Astrocyte (in vitro differentiated cells and primary cell): ENCODE measurements around the gene ALPK3. TPM values are rescaled to one million over a fixed set of nuclear protein-coding genes. Genes with fewer than 3 reads are reported as not detected.

Experiments used
- DNase-seq: peaks from one replicate; pipeline ENCODE4 v3.0.0-alpha.2; 2010; ENCODE audit warnings: low read depth
- FAIRE-seq: peaks from 2 replicates; lab custom pipeline; 2011; peaks lifted over from hg19 to GRCh38; lab: Jason Lieb, UNC
- H2AFZ ChIP-seq: 2 replicates; pipeline ENCODE4 v1.6.0; 2012; ENCODE audit warnings: low read depth, low read length, inconsistent platforms
- H3K27ac ChIP-seq: 2 replicates; pipeline ENCODE4 v1.5.1; 2011; ENCODE audit warnings: low read depth, low read length, inconsistent platforms
- H3K27me3 ChIP-seq: 2 replicates; pipeline ENCODE4 v1.6.0; 2011; ENCODE audit warnings: low read length, inconsistent platforms; ENCODE audit not compliant: insufficient read depth
- H3K36me3 ChIP-seq: 2 replicates; pipeline ENCODE4 v1.5.1; 2011; ENCODE audit warnings: low read length, inconsistent platforms; ENCODE audit not compliant: insufficient read depth
- H3K4me1 ChIP-seq: 2 replicates; pipeline ENCODE4 v1.5.1; 2011; ENCODE audit warnings: low read length, inconsistent platforms; ENCODE audit not compliant: insufficient read depth
- H3K4me2 ChIP-seq: 2 replicates; pipeline ENCODE4 v1.6.0; 2012; ENCODE audit warnings: low read length, inconsistent platforms
- H3K4me3 ChIP-seq: 2 replicates; pipeline ENCODE4 v1.5.1; 2011; ENCODE audit warnings: low read depth, mild to moderate bottlenecking, low read length, inconsistent platforms; ENCODE audit not compliant: insufficient read depth
- H3K79me2 ChIP-seq: 2 replicates; pipeline ENCODE4 v1.6.0; 2012; ENCODE audit warnings: mild to moderate bottlenecking, low read length, inconsistent platforms; ENCODE audit not compliant: insufficient read depth
- H3K9ac ChIP-seq: 2 replicates; pipeline ENCODE4 v1.6.0; 2012; ENCODE audit warnings: mild to moderate bottlenecking, low read length, inconsistent platforms
- H3K9me3 ChIP-seq: 2 replicates; pipeline ENCODE4 v1.5.1; 2012; ENCODE audit warnings: low read depth, mild to moderate bottlenecking, low read length, inconsistent platforms; ENCODE audit not compliant: insufficient read depth
- H4K20me1 ChIP-seq: 2 replicates; pipeline ENCODE4 v1.6.0; 2012; ENCODE audit warnings: low read length, inconsistent platforms; ENCODE audit not compliant: insufficient read depth
- H3K27ac Mint-ChIP-seq: one replicate; pipeline ENCODE4 v1.8.0; 2021; ENCODE audit warnings: mild to moderate bottlenecking, mixed read lengths; ENCODE audit not compliant: unreplicated experiment
- H3K27me3 Mint-ChIP-seq: one replicate; pipeline ENCODE4 v1.8.0; 2021; ENCODE audit warnings: low read depth, mixed read lengths; ENCODE audit not compliant: unreplicated experiment
- H3K36me3 Mint-ChIP-seq: one replicate; pipeline ENCODE4 v1.8.0; 2021; ENCODE audit warnings: low read depth, mixed read lengths; ENCODE audit not compliant: unreplicated experiment
- H3K4me1 Mint-ChIP-seq: one replicate; pipeline ENCODE4 v1.8.0; 2021; ENCODE audit warnings: low read depth, mixed read lengths; ENCODE audit not compliant: unreplicated experiment
- H3K4me3 Mint-ChIP-seq: one replicate; pipeline ENCODE4 v1.8.0; 2021; ENCODE audit warnings: mild to moderate bottlenecking, moderate library complexity, mixed read lengths; ENCODE audit not compliant: unreplicated experiment
- H3K9me3 Mint-ChIP-seq: one replicate; pipeline ENCODE4 v1.8.0; 2021; ENCODE audit warnings: mild to moderate bottlenecking, mixed read lengths; ENCODE audit not compliant: unreplicated experiment
- CTCF ChIP-seq: IDR thresholded peaks from 2 replicates; pipeline ENCODE4 v1.5.1; 2011; ENCODE audit warnings: low read depth, mild to moderate bottlenecking, inconsistent platforms, low read length, moderate library complexity; ENCODE audit not compliant: insufficient read depth
- EZH2 ChIP-seq: IDR thresholded peaks from 2 replicates; pipeline ENCODE4 v1.6.1; 2012; ENCODE audit warnings: mild to moderate bottlenecking, low read length, inconsistent platforms; ENCODE audit not compliant: insufficient read depth
- total RNA-seq: library from RNA; stranded (reverse); gene quantifications from 2 replicates; pipeline ENCODE4 v1.2.1, GENCODE V29; 2021

ALPK3 gene
- total RNA-seq, 1 donor from 2014 or later = 9.1 TPM

DNA sequence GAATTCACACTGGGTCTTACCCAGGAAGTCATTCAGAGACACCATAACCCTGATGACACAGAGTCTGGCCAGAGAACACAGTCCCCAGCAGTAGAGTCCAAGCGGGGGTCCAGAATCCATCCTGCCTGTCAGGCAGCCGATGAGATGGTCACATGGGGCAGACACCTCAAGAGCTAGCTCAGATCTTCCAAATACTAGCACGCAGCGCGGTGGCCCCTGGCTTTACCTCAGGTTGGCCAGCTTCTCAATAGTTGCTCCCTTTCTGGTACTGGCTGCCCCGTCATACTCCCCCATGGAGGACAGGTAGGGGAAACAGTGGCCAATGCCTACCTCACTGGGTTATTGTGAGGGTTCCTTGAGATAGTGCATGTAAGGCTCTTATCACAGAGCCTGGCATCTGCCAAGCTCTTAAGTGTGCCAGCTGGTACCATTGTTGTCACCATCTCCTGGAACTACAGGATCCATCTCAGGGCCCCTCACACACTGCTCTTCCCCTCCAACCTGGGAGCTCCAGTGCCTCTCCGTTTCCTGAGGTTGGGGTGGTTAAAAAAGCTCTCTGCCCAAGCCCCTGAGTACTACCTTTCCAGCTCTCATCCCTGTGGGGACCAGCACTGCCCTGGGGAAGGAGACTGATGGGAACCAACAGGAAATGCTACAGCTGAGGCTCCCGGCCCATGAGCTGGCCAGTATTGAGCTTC is 63.8 kb downstream of the ALPK3 start:
- Mint-ChIP-seq H3K27me3 (peaks cover 15% of the 10 kb centered on the region), H3K9me3 (no peaks in the 10 kb centered on the region), H3K36me3 (peaks cover 4% of the 10 kb centered on the region), H3K4me1 (peaks cover 4% of the 10 kb centered on the region), H3K27ac (no peak overlapping the region), H3K4me3 (no peak overlapping the region)
- Histone ChIP-seq H3K27ac (no peak overlapping the region), H2AFZ (no peak overlapping the region), H3K4me2 (no peak overlapping the region), H3K9me3 (no peaks in the 10 kb centered on the region), H4K20me1 (no peaks in the 10 kb centered on the region), H3K4me3 (no peak overlapping the region), H3K4me1 (no peaks in the 10 kb centered on the region), H3K9ac (no peak overlapping the region), H3K79me2 (no peaks in the 10 kb centered on the region), H3K36me3 (no peaks in the 10 kb centered on the region), H3K27me3 (no peaks in the 10 kb centered on the region)
- TF ChIP-seq EZH2 (no peak), CTCF (no peak)
- DNase-seq = no peak
- no peak for FAIRE-seq

DNA sequence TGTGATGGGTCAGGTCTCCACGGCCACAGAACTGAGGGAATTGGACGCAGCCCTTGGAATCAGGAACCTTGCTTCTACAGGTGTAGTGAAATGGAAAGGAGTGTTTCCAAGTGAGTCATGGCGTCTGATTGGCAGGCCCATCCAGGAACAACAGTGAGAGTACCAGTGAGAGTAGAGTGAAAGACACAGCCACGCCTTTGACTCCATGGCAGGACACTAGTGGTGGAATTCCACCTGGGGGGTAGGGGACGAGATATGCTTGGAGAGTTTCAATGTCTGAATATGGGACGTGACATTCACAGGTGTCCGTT is 64.3 kb downstream of the ALPK3 start:
- no peak overlapping the region for H3K4me2 ChIP-seq
- no peaks in the 10 kb centered on the region for H4K20me1 ChIP-seq
- Mint-ChIP-seq H3K27me3 (peaks cover 15% of the 10 kb centered on the region), H3K9me3 (no peaks in the 10 kb centered on the region), H3K4me1 (peaks cover 4% of the 10 kb centered on the region), H3K36me3 (peaks cover 4% of the 10 kb centered on the region), H3K4me3 (no peak overlapping the region), H3K27ac (no peak overlapping the region)
- no peaks in the 10 kb centered on the region for H3K9me3 ChIP-seq
- no peak for FAIRE-seq
- no peak for TF ChIP-seq CTCF
- TF ChIP-seq EZH2 = no peak
- H3K27me3 ChIP-seq = no peaks in the 10 kb centered on the region
- no peak overlapping the region for H2AFZ ChIP-seq
- H3K4me3 ChIP-seq = no peak overlapping the region
- no peak overlapping the region for H3K9ac ChIP-seq
- H3K4me1 ChIP-seq = no peaks in the 10 kb centered on the region
- no peaks in the 10 kb centered on the region for H3K36me3 ChIP-seq
- no peak overlapping the region for H3K27ac ChIP-seq
- DNase-seq = no peak
- no peaks in the 10 kb centered on the region for H3K79me2 ChIP-seq

- H3K4me3 ChIP-seq = no peak overlapping the region
- H3K4me1 ChIP-seq = no peaks in the 10 kb centered on the region
- H3K27me3 ChIP-seq = no peaks in the 10 kb centered on the region
- no peaks in the 10 kb centered on the region for H3K36me3 ChIP-seq
- peak; percentile 43 for DNase-seq
- peaks cover 4% of the 10 kb centered on the region for H3K36me3 Mint-ChIP-seq
- no peak for FAIRE-seq
- H3K9me3 Mint-ChIP-seq = no peaks in the 10 kb centered on the region
- no peaks in the 10 kb centered on the region for H3K9me3 ChIP-seq
- no peak overlapping the region for H2AFZ ChIP-seq
- H3K27me3 Mint-ChIP-seq = peaks cover 16% of the 10 kb centered on the region
- no peaks in the 10 kb centered on the region for H4K20me1 ChIP-seq
- no peak overlapping the region for H3K4me3 Mint-ChIP-seq
- peak overlapping the region; percentile 19 for H3K27ac ChIP-seq
- peak overlapping the region; percentile 3 for H3K27ac Mint-ChIP-seq
- H3K9ac ChIP-seq = no peak overlapping the region
- H3K79me2 ChIP-seq = no peaks in the 10 kb centered on the region
- H3K4me2 ChIP-seq = no peak overlapping the region
- no peak for TF ChIP-seq CTCF
- TF ChIP-seq EZH2 = no peak
- peaks cover 4% of the 10 kb centered on the region for H3K4me1 Mint-ChIP-seq
These were observed 66.3 kb downstream of the ALPK3 start for GRCh38 chr15:84883466-84883865.
